Glutamatergic neuron (in vitro differentiated cells): ENCODE data around the gene SYPL1. TPM values are rescaled to one million over a fixed set of nuclear protein-coding genes. Genes with fewer than 3 reads are reported as not detected.

Experiments used
- DNase-seq: peaks from one replicate; pipeline ENCODE4 v3.0.0; 2022
- H3K27ac Mint-ChIP-seq: one replicate; pipeline ENCODE4 v1.8.0; 2020; ENCODE audit warnings: mild to moderate bottlenecking, mixed read lengths, inconsistent platforms; ENCODE audit not compliant: unreplicated experiment
- H3K27me3 Mint-ChIP-seq: one replicate; pipeline ENCODE4 v1.8.0; 2020; ENCODE audit warnings: mild to moderate bottlenecking, moderate library complexity, mixed read lengths, inconsistent platforms; ENCODE audit not compliant: unreplicated experiment
- H3K36me3 Mint-ChIP-seq: one replicate; pipeline ENCODE4 v1.8.0; 2020; ENCODE audit warnings: mild to moderate bottlenecking, mixed read lengths, inconsistent platforms; ENCODE audit not compliant: unreplicated experiment
- H3K4me1 Mint-ChIP-seq: one replicate; pipeline ENCODE4 v1.8.0; 2020; ENCODE audit warnings: mild to moderate bottlenecking, low read depth, mixed read lengths, inconsistent platforms; ENCODE audit not compliant: unreplicated experiment
- H3K4me3 Mint-ChIP-seq: one replicate; pipeline ENCODE4 v1.8.0; 2020; ENCODE audit warnings: mild to moderate bottlenecking, mixed read lengths, inconsistent platforms; ENCODE audit not compliant: unreplicated experiment
- H3K9me3 Mint-ChIP-seq: one replicate; pipeline ENCODE4 v1.8.0; 2020; ENCODE audit warnings: mild to moderate bottlenecking, moderate library complexity, mixed read lengths, inconsistent platforms; ENCODE audit not compliant: unreplicated experiment
- total RNA-seq: library from RNA; stranded (reverse); fragmentation: NEBNext Ultra II Directional; extraction: Animal tissue kit (Norgen Biotek cat#: 25700); gene quantifications from one replicate; pipeline ENCODE4 v1.2.1, GENCODE V29; 2021; ENCODE audit not compliant: unreplicated experiment
- TF ChIP-seq, protein P1 (sequence below): fragments of 200-600 bp; sonication (generic); IDR thresholded peaks from one replicate; pipeline ENCODE4 v1.5.0; 2021; ENCODE audit not compliant: partially characterized antibody, unreplicated experiment

The SYPL1 gene
- total RNA-seq, 1 donor from 2014 or later: 10.0 TPM

DNA sequence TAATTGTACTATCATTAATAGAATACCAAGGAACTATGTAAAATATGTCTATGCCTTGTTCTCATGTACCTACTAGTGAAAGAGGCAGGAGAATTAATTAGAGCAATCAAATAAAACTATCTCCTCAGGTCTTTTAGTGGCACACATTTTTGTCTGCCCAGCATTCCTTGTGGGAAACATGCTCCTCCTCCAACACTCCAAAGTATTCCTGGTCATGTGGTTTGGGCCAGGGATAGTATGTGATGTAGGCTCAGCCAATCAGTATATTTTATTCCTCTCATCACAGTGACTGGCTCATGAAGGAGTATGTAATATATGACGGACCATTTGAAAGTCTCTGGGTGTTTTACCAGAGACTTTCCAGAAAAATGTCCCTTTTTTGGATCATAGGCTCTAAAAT is 16.7 kb upstream of the SYPL1 start:
- Mint-ChIP-seq H3K4me1 (no peaks in the 10 kb centered on the region), H3K36me3 (no peaks in the 10 kb centered on the region), H3K9me3 (no peaks in the 10 kb centered on the region), H3K27me3 (no peaks in the 10 kb centered on the region), H3K27ac (no peak overlapping the region), H3K4me3 (no peak overlapping the region)
- no peak for DNase-seq
- TF ChIP-seq, protein P1, sequence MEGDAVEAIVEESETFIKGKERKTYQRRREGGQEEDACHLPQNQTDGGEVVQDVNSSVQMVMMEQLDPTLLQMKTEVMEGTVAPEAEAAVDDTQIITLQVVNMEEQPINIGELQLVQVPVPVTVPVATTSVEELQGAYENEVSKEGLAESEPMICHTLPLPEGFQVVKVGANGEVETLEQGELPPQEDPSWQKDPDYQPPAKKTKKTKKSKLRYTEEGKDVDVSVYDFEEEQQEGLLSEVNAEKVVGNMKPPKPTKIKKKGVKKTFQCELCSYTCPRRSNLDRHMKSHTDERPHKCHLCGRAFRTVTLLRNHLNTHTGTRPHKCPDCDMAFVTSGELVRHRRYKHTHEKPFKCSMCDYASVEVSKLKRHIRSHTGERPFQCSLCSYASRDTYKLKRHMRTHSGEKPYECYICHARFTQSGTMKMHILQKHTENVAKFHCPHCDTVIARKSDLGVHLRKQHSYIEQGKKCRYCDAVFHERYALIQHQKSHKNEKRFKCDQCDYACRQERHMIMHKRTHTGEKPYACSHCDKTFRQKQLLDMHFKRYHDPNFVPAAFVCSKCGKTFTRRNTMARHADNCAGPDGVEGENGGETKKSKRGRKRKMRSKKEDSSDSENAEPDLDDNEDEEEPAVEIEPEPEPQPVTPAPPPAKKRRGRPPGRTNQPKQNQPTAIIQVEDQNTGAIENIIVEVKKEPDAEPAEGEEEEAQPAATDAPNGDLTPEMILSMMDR: no peak

DNA sequence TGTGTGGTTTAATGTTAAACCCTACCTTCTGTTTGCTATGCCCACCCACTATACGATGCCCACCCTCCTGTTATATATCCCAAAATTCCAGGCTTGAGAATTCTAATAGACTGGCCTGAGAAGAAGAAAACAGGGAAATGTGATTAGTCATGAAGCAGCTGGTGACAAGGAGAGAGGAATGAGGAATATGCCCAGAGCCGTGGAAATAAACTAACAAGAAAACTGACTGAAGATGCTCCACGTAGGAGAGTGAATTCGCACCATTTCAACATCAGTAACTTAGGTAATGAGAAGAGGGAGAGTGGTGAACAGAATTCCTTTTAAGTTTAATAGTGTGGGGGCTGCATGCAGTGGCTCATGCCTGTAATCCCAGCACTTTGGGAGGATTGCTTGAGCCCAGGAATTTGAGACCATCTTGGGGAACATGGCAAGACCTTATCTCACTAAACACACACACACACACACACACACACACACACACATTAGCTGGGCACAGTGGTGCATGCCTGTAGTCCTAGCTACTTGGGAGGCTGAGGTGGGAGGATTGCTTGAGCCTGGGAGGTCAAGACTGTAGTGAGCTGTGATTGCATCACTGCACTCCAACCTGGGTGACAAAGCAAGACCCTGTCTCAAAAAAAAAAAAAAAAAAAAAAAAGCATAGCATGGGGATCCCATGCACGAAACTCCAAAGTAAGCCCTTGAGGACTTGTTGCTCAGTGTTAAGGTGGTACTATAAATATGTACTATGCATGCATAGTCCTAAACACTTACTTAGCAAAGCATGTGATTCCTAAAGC is 16.1 kb upstream of the SYPL1 start:
- no peak for DNase-seq
- TF ChIP-seq, protein P1: no peak
- H3K4me3 Mint-ChIP-seq: no peak overlapping the region
- H3K27ac Mint-ChIP-seq: no peak overlapping the region
- no peaks in the 10 kb centered on the region for H3K9me3 Mint-ChIP-seq
- no peaks in the 10 kb centered on the region for H3K4me1 Mint-ChIP-seq
- H3K36me3 Mint-ChIP-seq: no peaks in the 10 kb centered on the region
- no peaks in the 10 kb centered on the region for H3K27me3 Mint-ChIP-seq

DNA sequence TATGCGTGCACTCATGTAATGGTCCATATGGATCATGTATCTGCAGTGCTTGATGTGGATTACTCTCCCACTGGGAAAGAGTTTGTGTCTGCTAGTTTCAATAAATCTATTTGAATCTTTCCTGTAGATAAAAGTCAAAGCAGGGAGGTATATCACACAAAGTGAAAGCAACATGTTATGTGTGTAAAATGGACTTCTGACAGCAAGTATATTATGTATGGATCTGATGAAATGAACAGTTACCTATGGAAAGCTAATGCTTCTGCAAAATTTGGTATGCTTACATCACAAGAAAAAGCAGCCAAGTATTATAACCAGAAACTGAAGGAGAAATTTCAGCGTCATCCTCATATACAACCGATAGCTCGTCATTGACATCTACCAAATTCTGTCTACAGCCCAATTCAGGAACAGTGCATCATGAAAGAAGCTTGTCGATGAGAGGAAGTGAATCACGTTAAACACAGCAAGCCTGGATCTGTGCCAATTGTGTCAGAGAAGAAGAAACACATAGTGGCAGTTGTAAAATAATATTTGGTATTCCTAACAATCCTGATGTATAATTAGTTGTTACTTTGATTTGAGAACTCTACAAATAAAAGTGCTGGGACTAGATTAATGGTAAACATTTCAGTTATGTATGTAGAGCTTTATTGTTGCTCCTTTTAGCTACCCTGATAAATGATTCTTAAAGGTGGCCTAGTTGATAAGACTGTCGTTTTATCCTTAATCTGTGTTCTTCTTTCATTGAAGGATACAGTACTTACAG is 14.2 kb upstream of the SYPL1 start:
- Mint-ChIP-seq H3K36me3 (no peaks in the 10 kb centered on the region), H3K4me1 (no peaks in the 10 kb centered on the region), H3K4me3 (no peak overlapping the region), H3K27me3 (no peaks in the 10 kb centered on the region), H3K27ac (no peak overlapping the region), H3K9me3 (no peaks in the 10 kb centered on the region)
- TF ChIP-seq, protein P1: no peak
- DNase-seq: no peak

DNA sequence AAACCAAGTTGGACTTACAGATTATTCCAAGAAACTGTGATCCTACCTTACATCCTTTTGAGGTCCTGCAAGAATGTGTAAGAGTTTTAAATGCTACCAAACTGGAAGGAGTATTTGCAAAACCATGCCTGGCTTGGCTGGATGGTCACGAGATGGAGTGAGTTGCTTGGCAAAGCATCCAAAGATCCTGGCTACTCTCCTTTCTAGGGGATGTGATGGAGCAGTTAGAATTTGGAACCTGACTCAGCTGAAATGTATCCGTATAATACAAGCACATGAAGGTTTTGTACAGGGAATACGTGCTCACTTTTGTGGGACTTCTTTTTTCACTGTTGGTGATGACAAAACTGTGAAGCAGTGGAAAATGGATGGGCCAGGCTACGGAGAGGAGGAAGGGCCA is 13.3 kb upstream of the SYPL1 start:
- TF ChIP-seq, protein P1: no peak
- H3K9me3 Mint-ChIP-seq: no peaks in the 10 kb centered on the region
- no peak overlapping the region for H3K27ac Mint-ChIP-seq
- H3K4me1 Mint-ChIP-seq: no peaks in the 10 kb centered on the region
- no peaks in the 10 kb centered on the region for H3K36me3 Mint-ChIP-seq
- no peak for DNase-seq
- H3K4me3 Mint-ChIP-seq: no peak overlapping the region
- no peaks in the 10 kb centered on the region for H3K27me3 Mint-ChIP-seq

DNA sequence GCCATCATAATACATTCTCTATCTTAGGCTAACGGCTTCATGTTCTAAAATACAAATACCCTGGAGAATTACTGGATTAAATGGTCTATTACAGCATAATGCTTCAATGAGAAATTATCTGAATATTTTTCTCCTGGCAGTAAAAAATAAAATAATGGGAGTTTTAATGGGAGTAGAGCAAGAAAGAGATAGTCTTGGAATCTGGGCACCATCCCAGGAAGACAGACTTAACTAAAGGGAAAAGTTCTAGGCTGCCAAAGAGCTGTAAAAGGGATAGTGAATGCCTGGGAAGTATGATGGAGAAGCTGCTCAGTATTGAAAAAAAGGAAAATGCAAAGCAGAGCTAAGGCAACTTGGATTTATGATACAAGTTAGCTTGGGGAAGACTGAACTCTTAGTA is 12.1 kb upstream of the SYPL1 start:
- Mint-ChIP-seq H3K4me1 (no peaks in the 10 kb centered on the region), H3K27me3 (no peaks in the 10 kb centered on the region), H3K9me3 (no peaks in the 10 kb centered on the region), H3K36me3 (no peaks in the 10 kb centered on the region), H3K4me3 (no peak overlapping the region), H3K27ac (no peak overlapping the region)
- TF ChIP-seq, protein P1: no peak
- DNase-seq: no peak
